ENCODE data around the gene LRRC75B.

DNA sequence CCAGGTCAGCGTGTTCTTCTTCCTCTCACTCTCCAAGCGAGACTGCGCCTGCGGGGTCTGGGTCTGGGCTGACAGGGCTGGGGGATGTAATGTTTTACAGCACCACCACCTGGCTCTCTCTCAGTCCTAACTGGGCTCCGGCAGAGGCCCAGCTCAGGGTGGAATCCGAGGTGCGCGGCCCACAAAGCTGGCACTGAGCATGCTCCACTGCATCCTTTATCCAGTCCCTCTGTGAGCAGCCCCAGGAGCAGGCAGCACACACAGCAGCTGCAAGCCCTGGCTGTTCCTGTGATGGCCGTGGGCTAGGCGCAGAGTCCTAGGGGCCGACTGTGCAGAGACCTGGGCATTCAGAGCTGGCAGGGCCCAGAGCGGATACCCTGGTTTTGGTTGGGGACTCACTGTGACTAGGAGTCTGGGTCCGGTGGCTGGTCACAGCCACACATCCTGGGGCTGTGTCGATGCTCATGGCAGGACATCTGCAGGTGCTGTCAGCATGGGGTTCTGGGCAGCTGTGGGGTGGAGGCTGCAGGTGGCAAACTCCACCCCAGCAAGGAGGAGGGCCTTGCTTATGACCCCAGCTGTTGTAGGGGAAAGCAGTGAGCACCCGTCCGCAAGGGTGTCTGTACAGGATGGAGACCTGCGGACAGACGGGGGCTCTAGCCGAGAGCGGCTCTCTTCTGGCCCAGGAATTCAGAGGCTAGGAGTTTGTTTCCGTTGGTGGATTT lies 4.0 kb downstream of the LRRC75B start:
- TF ChIP-seq, protein P1, sequence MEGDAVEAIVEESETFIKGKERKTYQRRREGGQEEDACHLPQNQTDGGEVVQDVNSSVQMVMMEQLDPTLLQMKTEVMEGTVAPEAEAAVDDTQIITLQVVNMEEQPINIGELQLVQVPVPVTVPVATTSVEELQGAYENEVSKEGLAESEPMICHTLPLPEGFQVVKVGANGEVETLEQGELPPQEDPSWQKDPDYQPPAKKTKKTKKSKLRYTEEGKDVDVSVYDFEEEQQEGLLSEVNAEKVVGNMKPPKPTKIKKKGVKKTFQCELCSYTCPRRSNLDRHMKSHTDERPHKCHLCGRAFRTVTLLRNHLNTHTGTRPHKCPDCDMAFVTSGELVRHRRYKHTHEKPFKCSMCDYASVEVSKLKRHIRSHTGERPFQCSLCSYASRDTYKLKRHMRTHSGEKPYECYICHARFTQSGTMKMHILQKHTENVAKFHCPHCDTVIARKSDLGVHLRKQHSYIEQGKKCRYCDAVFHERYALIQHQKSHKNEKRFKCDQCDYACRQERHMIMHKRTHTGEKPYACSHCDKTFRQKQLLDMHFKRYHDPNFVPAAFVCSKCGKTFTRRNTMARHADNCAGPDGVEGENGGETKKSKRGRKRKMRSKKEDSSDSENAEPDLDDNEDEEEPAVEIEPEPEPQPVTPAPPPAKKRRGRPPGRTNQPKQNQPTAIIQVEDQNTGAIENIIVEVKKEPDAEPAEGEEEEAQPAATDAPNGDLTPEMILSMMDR (IDR thresholded peaks at IDR 0.05), result no peak
- no peak for TF ChIP-seq ZFX (IDR thresholded peaks at IDR 0.05; ENCODE audit: borderline replicate concordance)

Measured in 22Rv1 (cell line).